HG03064 (cell line): Measurements from ENCODE around the gene RUNX1.

Experiments
- ATAC-seq: cut with Tn5 transposase; IDR thresholded peaks from one replicate; pipeline ENCODE4 v1.9.1; 2021; ENCODE audit warnings: low read depth; ENCODE audit not compliant: unreplicated experiment

RUNX1 gene

DNA sequence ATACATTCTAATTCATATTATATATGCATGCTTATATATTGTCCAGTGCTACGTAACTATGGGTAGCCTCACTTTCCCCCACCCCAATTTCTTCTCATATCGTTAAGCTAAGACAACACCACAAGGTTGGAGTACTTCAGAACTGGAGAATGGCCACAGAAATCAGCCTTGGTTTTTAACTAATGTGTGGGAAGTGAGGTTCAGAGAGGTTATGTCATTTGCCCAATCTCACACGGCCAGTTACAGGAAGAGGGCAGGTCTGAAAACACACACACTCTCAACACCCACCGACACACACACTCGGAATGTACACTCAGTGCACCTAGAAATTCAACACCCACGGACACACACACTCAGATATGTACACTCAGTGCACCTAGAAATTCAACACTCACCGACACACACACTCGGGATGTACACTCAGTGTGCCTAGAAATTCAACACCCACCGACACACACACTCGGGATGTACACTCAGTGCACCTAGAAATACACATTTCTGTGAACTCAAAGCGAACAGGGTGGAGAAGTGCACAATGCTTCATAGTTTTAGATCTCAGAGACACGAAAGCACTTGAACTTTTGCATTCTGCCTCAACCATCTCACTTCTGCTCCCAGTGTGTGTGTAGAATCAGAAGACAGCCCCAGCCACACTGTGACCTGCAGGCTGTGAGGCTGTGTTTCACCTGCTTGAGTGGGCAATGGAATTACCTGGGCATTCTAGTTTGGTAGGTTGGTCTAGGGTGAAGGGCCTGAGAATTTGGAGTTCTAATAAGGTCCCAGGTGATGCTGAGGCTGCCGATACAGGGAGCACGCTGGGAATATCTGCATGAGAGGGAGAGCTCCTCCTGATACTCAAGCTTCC is 209.9 kb downstream of the RUNX1 start:
- ATAC-seq: no peak

DNA sequence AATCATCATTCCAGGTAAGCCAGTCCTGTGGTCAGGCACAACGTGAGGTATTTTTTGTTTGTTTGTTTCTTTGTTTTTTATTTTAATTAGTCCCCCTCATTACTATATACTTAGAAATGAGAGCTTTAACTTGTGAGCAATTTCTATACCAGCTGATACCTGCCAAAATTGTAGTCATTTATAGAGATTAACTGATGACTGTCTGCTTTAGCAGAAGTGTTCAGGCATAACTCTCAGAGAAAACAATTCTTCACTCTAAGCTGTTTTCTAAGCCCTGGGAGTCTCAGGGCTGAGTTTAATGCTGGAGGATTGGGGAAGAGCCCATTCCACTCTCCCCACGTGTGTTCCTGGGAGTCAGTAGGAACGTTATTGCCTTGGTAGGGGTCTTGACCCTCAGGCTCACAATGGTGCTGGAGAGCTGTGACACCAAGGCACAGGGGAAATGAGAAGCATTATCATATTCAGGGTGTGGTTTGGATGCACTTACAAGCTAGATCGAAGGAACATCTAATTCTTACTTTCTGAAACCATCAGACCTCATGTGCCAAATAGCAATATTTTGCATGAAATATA is 212.1 kb downstream of the RUNX1 start:
- no peak for ATAC-seq

DNA sequence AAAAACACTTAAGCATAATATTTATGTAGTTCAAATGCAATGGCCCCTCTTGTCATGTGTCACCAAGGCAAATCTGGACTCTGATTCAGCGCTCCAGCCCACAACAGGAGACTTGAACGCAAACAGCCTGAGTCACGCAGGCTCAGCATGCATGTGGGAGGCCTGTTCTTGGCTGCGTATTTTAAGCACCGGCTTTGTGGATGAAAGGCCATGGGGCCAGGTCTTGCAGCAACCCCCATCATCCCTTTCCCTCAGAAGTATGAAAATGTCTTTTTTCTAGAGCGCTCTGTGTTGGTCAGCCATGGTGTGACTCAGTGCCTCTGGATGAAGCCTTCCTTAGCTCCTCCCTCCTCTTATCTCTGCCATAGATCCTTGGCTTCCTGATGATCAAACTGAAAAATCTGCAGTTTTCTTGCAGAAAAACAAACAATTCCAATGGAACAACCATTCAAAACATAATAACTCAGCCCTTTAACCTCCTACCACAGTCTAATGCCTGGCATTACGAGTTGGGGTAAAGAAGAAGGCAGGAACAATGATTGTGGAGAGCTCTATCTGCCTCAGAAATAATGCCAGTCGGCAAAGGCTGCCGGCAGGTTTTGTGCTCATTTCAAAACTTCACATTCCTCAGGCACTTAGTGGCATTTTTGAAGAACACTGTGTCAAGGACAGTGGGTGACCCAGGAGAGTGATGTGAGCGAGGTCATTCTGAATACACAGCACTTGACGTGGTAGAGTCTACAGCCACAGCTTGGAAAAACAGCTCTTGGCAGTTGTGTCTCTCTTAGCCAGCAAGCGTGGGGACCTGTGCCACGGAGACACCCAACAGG is 212.8 kb downstream of the RUNX1 start:
- no peak for ATAC-seq

DNA sequence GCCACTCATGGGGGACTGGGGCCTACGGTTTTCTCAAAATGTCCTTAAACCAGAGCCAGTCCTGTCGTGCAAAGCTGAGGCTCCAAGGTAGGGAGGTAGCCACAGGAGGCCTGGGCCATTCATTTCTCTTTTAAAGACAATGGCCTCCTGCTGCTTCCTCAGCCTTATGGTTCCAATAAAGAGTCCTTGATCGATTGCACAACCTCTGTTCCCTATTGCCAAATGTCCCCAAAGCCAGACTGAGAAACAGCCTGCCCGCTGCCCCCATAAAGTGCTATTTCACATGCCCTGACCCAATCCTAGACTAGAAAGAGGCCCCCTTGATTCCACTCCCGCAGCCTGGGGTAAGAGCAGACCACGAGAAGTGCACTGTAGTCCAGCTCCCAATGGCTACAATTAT is 213.6 kb downstream of the RUNX1 start:
- ATAC-seq: no peak

DNA sequence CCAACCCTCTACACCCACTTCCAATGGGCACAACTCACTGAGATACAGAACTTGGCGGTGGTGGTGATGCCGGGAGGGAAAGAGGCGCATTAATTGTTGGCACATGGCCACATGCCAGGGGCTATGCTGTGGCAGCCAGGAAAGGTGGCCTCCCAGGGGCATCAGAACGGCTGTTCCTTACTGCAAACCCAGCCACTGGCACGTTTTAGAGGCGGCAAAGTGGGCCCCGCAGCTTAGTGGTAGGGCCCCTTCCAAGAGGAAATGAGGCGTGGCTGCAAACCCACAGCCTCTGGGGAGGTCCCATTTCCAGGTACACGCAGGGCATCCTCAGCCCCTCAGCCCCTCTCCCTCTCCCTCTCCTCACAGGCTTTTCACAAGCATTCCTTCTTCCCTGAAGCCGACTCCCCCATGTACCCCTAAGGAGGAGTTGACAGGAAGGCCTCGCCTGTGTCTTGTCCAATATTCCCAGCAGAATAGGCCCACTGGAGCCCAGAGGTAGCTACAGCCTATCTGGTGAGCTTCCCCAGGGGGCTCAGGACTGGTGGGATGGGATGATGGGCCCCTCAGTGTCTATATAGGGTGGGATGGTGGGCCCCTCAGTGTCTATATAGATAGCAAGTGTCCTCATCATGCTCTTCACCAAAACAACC is 214.1 kb downstream of the RUNX1 start:
- no peak for ATAC-seq

DNA sequence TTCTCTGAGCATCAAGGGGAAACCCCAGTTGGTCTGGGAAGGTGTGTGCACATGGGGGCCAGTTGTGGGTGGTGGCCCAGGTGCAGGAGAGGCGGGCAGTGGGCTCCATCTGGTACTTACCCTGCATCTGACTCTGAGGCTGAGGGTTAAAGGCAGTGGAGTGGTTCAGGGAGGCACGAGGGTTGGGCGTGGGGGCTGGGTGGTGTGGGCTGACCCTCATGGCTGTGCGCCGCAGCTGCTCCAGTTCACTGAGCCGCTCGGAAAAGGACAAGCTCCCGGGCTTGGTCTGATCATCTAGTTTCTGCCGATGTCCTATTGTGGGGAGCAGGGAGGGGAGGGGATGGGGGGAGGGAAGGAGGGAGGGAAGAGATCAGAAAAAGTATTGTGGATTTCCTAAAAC is 214.8 kb downstream of the RUNX1 start:
- no peak for ATAC-seq

DNA sequence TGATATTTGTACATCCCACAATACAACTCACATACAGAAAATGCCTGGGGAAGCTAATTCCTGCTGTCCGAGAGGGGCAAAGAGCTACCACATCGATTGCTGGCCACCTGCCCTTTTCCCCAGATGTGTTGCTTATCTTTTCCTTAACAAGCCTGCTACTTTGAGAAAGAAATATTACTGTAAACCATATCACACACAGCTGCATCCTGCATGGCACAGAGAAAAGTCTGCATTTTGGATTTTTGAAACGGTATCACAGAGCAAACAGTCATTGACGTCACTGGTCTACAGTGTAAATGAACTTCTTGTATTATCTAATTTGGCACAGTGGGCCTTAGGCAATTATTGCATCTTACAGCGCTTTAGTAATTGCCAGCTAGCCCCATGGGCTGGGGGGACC is 215.6 kb downstream of the RUNX1 start:
- ATAC-seq: no peak

DNA sequence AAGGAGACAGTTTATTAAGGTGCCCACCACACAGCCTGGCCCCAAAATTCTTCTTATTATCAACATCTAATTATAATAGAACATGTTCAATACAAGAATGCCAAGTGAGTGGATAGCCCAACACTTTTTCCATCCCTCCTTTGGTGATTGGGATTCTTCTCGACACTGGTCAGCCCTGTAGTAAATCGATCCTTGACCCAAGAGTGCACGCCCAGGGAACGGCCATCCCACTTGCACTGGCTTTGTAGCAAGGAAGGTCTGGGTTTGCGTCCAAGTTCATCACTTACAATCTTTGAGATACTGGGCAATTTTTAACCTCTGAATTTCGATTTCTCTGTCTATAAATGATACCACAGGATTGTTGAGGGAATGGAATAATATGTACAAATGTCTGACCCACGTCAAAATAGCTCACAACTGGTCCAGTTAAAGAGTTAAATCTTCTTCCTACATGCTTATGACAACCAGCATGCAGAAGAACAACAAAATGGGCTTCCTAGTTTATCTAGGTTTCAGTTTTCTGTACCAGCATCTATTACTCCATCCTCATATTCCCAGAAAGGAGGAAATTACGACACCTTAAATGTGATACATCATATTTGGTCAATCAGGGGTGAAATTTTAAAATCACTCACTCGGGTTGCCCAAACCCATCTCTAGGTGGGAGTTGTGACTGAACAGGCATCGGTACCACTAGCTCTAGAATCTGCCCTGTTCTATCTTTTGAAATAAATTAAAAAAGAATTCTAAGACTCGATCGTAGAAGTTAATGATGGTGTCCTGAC is 218.5 kb downstream of the RUNX1 start:
- no peak for ATAC-seq

DNA sequence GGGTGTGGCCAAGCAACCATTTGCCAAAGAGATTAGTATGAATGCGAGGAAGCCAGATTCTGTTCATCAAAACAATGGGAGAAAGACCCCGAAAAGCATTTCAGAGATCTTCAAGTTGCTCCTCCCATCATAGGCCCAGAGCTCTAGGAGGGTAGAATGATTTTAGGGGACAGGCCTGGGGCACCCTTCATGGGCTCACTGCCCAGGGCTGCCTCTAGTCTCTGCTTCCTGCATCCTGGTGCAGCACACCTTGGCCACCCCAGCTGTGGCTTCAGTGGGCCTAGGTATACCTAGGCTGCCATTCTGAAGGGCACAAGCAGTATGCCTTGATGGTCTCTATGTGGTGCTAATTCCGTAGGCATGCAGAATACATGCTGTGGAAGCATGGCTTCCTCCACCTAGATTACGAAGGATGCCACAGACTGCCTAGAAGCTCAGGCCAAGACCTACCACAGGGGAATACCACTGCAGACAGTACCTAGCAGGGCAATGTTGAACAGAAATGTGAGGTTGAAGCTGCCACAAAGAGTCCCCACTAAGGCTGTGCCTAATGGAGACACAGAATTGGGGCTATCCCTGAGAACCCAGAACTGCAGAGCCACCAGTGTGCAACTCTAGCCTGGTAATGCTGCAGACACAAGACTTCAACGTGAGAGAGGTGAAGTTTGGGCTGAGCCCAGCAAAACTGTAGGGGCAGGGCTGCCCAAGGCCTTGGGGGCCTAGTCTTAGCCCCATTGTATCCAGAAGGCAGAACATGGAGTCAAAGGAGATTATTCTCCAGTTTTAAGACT is 221.5 kb downstream of the RUNX1 start:
- no peak for ATAC-seq

DNA sequence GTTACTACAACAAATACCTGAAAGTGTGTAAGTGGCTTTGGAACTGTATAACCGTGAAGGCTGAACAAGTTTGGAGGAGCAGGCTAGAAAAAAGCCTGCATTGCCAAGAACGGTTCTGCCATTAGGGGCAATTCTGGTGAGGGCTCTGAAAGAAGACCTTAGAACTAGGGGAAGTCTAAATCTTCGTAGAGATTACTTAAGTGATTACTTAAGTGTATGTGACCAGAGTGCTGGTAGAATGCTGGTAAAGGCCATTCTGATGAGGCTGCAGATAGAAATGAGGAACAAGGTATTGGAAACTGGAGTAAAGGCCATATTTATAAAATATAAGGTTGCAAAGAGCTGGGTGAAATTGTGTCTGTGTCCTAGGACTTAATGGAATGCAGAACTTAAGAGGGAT is 222.3 kb downstream of the RUNX1 start:
- ATAC-seq: no peak

DNA sequence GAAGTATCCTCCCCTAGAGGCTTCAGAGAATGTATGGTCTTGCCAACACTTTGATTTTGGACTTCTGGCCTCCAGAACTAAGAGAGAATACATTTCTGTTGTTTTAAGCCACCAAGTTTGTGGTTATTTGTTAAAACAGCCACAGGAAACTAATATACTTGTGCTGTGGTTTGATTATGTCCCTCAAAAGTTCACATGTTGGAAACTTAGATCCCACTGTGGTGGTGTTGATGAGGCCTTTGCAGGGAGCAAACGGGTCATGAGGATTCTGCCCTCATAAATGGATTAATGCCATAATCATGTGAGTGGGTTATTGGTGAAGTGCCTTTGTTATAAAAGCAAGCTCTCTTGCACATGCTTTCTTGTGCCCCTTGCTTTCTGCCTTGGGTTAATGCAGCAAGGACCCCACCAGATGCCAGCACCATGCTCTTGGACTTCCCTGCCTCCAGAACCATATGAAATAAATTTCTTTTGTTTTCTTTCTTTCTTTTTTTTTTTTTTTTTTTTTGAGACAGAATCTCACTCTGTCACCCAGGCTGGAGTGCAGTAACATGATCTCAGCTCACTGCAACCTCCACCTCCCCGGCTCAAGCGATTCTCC is 223.1 kb downstream of the RUNX1 start:
- no peak for ATAC-seq

DNA sequence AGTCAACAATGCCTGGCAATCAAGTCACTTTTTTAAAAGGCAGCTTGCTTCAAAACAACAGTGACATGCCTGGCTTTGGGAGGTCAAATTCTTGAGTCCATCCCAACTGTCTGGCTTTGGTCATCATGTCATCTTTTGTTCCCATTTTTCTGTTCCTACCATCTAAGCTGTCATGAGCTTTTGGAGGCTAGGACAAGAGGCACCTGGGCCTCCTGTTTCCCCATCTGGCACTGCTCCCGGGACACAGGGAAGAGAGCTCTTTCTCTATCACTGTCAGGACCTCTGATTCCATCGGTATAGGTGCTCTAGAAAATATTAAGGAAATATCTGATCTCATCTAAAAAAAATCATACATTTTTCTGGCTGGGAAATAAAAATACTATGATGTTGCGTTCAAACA is 224.0 kb downstream of the RUNX1 start:
- no peak for ATAC-seq

DNA sequence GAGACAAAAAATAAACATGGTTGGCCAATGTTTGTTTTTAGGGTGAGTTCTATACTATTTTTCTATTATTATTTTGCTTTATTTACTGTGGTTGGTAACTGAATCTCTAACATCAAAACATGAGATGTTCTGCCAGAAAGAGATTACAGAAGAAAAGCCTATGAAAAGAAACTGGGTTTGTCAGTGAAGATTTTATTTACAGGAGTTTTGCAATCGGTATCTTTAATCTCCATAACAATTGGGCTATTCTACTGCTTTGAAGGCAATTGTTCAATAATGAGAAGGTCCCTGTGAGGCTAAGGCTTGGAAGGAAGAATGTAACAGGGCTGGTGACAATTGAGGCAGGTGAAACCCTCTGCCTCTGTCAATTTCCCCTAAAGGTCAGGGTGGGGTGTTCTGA is 224.8 kb downstream of the RUNX1 start:
- no peak for ATAC-seq

DNA sequence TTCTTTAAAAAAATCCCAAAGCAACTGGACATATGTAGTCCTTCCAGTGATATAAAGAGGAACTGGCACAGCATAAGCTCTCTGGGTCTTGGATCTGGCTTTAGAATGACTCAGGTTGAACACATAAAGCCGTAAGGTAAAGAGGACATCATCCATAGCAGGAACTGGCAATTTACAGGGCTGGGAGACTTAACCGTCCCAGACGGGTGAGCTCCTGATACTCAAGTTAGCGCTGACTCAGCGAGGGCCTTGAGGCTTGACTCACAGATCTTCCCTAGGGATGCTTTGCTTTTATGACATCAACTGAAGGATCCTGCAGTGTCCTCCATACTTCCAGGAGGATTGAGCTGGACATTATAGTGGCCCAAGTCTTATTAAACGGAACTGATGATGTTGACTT is 226.2 kb downstream of the RUNX1 start:
- no peak for ATAC-seq

DNA sequence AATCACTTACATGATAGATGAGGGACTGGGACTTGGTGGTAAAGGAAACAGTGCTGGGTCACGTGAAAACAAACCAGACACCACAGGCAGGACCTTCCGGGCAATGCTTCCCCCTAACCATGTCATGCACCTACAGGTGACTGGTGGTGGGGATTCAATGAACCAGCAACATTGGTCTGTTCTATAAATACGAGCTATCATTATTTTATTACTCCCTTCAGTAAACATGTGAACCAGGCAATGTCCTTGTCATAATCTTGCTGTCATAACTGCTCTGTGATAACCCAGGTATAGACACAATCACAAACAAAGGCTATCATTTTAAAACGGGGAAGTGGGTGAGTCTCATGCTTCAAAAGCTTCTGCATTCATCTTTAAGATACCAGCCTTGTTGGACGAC is 226.9 kb downstream of the RUNX1 start:
- no peak for ATAC-seq

DNA sequence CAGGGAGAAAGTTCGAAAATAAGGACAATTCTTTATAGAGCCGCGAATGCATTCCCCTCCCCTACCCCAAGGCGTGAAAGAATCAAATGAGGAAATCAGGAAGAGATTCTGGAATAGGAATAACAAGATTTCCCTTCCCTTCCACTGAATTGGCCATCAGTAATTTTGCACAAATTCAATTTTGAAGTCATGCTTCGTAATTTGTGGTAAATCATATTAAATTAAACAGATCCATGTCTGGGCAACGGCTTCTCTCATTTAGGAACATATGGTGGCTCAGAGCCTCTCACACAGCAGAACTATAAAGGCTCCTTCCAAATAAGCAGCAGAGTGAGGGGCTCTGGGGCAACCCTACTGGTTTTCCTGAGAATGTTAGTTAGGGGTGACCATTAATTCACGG is 227.4 kb downstream of the RUNX1 start:
- no peak for ATAC-seq

DNA sequence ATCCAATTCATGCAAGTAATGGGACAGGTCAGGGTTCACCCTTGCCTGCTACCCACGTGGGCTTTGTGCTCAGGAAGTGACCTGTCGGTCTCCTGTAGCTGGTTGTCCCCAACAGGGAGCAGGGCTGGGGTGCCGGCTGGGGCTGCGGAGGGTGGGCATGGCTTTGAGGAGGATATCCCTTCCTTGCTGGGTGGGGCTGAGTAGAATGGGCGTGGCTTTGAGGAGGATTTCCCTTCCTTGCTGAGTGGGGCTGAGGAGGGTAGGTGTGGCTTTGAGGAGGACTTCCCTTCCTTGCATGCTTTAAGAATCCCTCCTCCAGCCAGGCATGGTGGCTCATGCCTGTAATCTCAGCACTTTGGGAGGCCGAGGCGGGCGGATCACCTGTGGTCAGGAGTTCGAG is 229.1 kb downstream of the RUNX1 start:
- ATAC-seq: no peak

DNA sequence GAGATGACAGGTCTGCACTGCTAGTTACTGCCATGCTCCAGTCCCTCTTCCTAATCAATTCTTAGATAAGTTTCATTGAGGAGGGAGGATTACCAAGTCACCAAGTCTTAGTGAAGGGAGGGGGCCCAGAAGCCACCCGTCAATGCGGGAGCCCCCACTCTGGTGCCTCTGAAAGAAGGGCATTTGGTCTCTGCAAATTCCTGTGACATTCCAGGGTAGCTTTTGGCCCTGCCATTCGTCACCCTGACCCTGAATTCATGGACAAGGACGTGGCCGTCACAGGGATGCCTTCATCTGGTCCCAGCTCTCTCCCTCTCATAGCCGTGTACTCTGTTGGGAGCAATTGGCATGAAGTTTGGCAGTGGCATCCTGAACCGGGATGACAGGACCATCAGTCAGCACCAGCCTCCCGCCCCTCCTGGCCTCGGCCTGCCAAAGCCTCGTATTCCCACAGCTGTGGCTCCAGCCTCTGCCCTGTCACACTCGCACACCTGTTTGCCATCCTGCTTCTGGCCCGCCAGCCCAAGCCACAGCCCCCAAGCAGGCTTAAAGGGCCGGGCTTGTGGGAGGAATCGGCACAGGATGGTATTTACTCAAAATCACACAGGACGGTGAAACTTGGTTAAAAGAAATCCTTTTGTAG is 229.6 kb downstream of the RUNX1 start:
- ATAC-seq: no peak
